Large intestine (tissue), 3 donors: ENCODE measurements around the gene MUS81. TPM values are rescaled to one million over a fixed set of nuclear protein-coding genes. Genes with fewer than 3 reads are reported as not detected.
"Not testable (repeated sequence)": the region's sequence is repeated elsewhere in the genome, so short reads cannot be mapped to it uniquely, and the experiment has no call there.

Source experiments
- DNase-seq, 2 donors: peaks; one replicate each; pipeline versions ENCODE4 v3.0.0 to v3.0.0-alpha.2; 2013
- H3K27ac ChIP-seq: one replicate; pipeline ENCODE4 v1.5.1; 2013; ENCODE audit warnings: low read length
- H3K27me3 ChIP-seq: 2 replicates; pipeline ENCODE4 v1.6.1; 2013; ENCODE audit warnings: low read length; ENCODE audit not compliant: control insufficient read depth, insufficient read depth
- H3K36me3 ChIP-seq: 2 replicates; pipeline ENCODE4 v1.6.1; 2013; ENCODE audit warnings: low read length; ENCODE audit not compliant: control insufficient read depth, insufficient read depth
- H3K4me1 ChIP-seq: one replicate; pipeline ENCODE4 v1.6.1; 2013; ENCODE audit warnings: low read length; ENCODE audit not compliant: control insufficient read depth, insufficient read depth
- H3K4me3 ChIP-seq: one replicate; pipeline ENCODE4 v1.5.1; 2013; ENCODE audit warnings: low read length
- H3K9me3 ChIP-seq: one replicate; pipeline ENCODE4 v1.6.1; 2013; ENCODE audit warnings: mild to moderate bottlenecking, low read depth, low read length, moderate library complexity; ENCODE audit not compliant: control insufficient read depth
- WGBS: methylation state at CpG from one replicate; pipeline ENCODE4 v1.1.5; 2013; ENCODE audit warnings: low lambda C conversion rate; ENCODE audit not compliant: insufficient coverage; 5-methylcytosine and 5-hydroxymethylcytosine counted together
- polyA plus RNA-seq: library from polyadenylated mRNA; unstranded; fragments of 120-200 nt; gene quantifications from one replicate; pipeline ENCODE4 v1.2.1, GENCODE V29; 2013

Gene MUS81
- polyA plus RNA-seq, 1 donor, result 62.1 TPM

DNA sequence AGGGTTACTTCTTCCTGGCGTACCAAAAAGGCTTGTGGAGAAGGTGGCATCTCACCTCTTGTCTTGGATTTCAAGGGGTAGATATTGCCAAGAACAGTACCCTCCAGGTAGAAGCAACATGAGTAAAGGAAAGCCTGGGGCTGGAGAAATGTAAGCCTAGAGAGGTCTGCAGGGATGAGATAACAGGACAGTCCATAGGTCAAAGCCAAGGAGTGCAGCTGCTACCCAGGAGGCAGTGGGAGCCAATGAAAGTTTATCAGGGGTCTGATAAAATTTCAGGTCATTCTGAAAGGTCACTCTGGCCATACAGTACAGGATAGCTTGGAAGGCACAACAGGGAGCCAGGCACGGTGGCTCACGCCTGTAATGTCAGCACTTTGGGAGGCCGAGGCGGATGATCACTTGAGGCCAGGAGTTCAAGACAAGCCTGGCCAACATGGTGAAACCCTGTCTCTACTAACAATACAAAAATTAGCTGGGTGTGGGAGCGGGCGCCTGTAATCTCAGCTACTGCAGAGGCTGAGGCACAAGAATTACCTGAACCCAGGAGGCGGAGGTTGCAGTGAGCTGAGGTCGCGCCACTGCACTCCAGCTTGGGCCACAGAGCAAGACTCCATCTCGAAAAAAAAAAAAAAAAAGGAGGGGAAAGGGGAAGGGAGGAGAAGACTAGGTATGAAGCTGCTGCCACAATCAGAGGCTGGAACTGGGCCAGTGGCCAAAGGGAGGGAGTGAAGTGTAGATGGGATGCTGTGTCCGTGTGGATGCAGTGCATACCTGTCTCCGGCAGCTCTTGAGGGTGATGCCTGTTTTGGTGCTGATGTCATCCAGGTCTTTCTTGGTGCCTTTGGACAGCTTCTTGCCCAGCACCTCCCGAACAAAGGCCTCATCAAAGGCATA, 26.8 kb downstream of the MUS81 start:
- Histone ChIP-seq H3K9me3 (no peaks in the 10 kb centered on the region), H3K27me3 (no peaks in the 10 kb centered on the region), H3K36me3 (peaks cover 41% of the 10 kb centered on the region), H3K27ac (peak overlapping the region; percentile 89), H3K4me1 (peaks cover 56% of the 10 kb centered on the region), H3K4me3 (peak overlapping the region; percentile 78)
- DNase-seq, result peak in 1 of 2 donors; percentile 60
- no CpG with 5 or more reads among the region's 14 CpGs for WGBS

DNA sequence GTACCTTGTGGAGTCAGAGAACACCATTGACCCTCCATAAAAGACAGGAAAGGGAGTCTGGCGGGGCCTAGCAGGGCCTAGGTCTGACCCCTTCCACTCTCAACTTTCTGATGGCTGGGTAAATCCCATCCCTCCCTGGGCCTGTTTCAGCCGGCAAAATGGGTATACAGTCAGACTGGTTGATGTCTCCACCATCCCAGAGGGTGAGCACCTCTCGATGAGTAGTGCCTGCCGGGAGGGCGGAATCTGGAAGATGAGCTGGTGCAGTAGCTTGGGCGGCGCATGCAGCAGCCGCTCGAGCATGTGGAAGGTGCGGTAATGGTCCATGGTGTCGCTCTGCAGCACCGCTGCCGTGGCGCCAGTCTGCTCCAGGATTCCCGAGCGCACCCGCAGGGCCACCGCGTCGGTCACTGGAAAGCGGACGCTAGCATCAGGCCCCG, 27.5 kb downstream of the MUS81 start:
- DNase-seq, result no peak
- Histone ChIP-seq H3K27ac (peak overlapping the region; percentile 89), H3K36me3 (peaks cover 34% of the 10 kb centered on the region), H3K4me3 (peak overlapping the region; percentile 78), H3K4me1 (peaks cover 58% of the 10 kb centered on the region), H3K9me3 (no peaks in the 10 kb centered on the region), H3K27me3 (no peaks in the 10 kb centered on the region)
- WGBS, result no CpG with 5 or more reads among the region's 23 CpGs

DNA sequence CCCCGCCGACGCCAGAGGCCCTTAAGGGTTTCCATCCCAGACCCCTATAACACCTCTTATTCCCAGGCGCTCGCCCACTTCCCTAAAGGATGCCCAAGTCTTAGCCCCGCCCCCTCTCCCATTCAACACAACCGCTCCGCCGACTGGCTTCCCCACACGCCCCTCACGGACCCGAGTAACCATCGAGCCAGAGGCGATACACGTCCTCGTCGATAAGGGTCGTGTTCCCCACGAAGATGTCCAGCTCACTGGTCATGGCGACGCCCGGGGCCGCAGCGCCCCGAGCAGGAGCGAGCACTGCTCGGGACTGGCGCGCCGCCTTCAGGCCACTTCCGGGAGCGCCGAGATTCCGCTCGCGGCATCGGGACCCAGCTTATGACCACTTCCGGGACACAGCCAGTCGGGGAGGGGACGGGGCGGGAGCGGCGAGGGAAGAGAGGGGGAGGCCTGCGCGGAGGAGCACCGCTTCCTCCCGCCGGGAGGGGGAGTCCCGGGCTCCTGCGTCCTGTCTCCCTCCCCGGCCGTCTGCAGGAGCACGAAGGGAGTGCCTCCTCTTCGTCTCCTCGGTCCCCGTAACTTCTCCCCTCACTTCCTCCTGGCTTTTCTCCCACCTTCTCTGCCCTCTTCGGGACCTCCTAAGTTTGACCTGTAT, 28.1 kb downstream of the MUS81 start, which contains the start of gene FIBP:
Gene FIBP (minus strand): TSS at position 309 of the 652 bp plus-strand sequence. CDS start 53 bp downstream, at position 256.
- Histone ChIP-seq H3K4me3 (peak within 1 kb of the TSS; percentile 78), H3K27me3 (no peaks in the 10 kb centered on the region), H3K27ac (peak within 1 kb of the TSS; percentile 89), H3K9me3 (no peaks in the 10 kb centered on the region), H3K36me3 (peaks cover 29% of the 10 kb centered on the region), H3K4me1 (peaks cover 58% of the 10 kb centered on the region)
- peak; percentile 97 to 98 for DNase-seq
- WGBS, result no CpG with 5 or more reads among the region's 57 CpGs

DNA sequence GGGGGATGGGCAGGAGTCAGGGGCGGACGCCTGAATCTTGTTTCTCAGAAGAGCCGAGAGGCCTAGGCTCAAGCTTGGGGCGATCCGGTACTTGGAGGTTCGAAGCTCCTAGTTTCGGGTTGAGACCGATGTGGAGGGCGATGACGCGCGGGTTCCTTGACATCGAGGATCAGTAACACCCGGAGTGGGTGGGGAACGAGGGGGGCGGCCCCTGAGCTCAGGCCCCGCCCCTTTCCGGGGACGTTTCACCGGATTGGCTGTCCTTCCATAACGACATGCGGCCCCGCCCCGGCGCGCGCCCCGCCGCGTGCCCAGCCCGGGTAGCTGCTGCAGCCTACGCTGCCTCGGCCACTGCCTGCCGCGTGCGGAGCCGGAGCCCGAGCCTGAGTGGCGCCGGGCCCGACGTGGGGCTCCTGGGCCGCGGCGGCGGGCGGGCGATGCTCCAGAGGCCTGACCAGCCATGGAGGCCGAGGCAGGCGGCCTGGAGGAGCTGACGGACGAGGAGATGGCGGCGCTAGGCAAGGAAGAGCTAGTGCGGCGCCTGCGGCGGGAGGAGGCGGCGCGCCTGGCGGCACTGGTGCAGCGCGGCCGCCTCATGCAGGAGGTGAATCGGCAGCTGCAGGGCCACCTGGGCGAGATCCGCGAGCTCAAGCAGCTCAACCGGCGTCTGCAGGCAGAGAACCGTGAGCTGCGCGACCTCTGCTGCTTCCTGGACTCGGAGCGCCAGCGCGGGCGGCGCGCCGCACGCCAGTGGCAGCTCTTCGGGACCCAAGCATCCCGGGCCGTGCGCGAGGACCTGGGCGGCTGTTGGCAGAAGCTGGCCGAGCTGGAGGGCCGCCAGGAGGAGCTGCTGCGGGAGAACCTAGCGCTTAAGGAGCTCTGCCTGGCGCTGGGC, 30.3 kb downstream of the MUS81 start, which contains the start of gene CCDC85B:
Gene CCDC85B (plus strand): TSS at position 350 of the 895 bp plus-strand sequence. CDS start 111 bp downstream, at position 461.
- H3K4me3 ChIP-seq, result peak within 1 kb of the TSS; percentile 47
- peak; percentile 97 to 98 for DNase-seq
- peaks cover 44% of the 10 kb centered on the region for H3K4me1 ChIP-seq
- H3K27ac ChIP-seq, result peak within 1 kb of the TSS; percentile 35
- H3K36me3 ChIP-seq, result peaks cover 10% of the 10 kb centered on the region
- H3K27me3 ChIP-seq, result peaks cover 2% of the 10 kb centered on the region
- no CpG with 5 or more reads among the region's 94 CpGs for WGBS
- H3K9me3 ChIP-seq, result no peaks in the 10 kb centered on the region

DNA sequence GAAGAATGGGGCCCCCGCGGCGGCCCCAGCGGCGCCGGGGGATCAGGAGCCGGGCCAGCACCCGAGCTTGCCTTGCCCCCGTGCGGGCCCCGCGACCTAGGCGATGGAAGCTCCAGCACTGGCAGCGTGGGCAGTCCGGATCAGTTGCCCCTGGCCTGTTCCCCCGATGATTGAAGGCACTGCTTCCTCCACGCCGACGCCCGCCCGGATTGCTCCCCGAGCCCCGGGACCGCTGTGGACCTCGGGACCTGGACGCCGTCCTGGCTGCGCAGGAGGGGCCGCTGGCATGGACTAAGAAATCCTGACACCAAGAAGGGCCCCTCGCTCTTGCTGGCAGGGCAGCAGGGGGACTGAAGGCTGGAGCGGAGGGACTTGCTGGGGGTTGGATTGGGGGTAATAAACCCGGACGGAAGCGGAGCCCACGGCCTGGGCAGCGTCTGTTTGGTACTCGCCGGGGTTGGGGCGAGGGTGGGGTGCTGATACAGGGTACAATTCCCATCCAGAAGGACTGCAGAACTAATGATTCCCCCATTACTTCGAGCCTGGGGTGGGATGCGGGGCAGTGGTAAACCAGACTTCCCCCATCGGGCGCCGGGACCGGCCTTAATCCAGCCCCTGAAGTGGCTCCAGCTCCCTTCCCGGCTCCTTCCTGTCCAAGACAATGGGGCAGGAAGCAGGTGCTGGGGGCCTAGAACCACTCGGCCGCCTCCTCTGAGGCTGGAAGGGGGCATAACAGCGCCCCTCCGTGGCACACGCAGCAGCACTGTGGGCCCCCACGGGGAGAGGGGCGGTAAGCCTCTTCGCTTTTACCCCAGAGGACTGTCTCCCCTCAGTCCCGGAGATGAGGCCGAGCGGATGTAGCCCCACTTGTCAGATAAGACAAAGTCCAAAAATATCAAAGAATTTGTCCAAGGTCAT, 31.2 kb downstream of the MUS81 start:
- H3K27ac ChIP-seq, result peak overlapping the region; percentile 35
- peaks cover 37% of the 10 kb centered on the region for H3K4me1 ChIP-seq
- WGBS, result no CpG with 5 or more reads among the region's 57 CpGs
- H3K4me3 ChIP-seq, result peak overlapping the region; percentile 47
- H3K9me3 ChIP-seq, result no peaks in the 10 kb centered on the region
- peaks cover 6% of the 10 kb centered on the region for H3K27me3 ChIP-seq
- H3K36me3 ChIP-seq, result peaks cover 3% of the 10 kb centered on the region
- DNase-seq, result peak in 1 of 2 donors; percentile 37

DNA sequence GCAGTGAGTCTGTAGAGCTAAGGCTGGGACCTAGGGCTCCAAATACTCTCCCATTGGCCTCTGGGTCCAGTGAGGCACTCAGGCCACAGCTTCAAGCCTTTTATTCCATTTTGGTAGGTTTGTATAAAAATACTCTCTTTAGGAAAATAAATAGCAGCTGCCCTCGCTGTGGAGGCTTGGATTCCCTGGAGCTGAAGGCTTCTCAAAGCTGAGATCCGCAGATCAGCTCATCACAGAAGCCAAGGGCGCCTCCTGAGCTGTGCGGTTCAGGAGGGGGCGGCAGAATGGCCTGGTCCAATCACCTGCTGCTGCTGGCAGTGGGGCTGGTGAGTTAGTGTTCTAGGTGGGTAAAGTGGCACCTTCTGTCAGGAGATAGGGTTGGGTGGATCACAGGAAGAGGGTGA, 31.9 kb downstream of the MUS81 start:
- H3K4me3 ChIP-seq, result peak overlapping the region; percentile 47
- peaks cover 13% of the 10 kb centered on the region for H3K27me3 ChIP-seq
- H3K36me3 ChIP-seq, DNase-seq, H3K27ac ChIP-seq, H3K9me3 ChIP-seq: not testable (repeated sequence)
- no CpG with 5 or more reads among the region's 5 CpGs for WGBS
- peaks cover 31% of the 10 kb centered on the region for H3K4me1 ChIP-seq

DNA sequence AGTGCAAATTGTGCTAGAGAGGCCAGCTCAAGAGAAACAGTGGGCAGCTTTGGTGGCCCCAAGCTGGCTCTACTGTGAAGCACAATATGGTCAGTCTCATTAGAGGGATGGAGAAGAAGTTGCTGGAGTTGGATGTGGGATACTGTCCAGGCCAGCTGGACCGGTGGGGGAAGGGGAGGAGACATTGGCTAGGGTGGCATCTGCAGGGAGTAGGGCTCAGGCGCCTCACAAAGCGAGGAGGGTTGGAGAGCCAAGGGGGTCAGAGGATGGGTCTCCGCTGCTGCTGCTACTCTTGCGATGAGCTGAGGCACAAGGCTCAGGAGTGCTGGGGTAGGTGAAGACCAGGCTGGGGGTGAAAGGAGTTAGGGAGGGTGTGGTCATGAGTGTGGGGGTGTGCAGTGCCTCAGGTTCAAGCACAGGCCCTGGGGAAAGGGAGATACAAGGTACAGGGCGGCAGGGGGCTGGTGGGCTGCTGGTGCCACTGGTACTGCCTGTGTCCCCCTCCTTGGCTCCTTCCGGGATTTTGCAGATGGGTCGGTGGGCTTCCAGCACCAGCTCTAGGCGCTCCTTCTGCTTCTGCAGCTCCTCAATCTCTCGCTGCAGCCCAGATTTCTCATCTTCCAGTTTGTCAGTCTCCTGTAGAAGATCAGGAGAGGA, 32.6 kb downstream of the MUS81 start:
- Histone ChIP-seq H3K9me3 (no peaks in the 10 kb centered on the region), H3K27ac (no peak overlapping the region), H3K36me3 (no peaks in the 10 kb centered on the region), H3K4me3 (no peak overlapping the region), H3K4me1 (peaks cover 28% of the 10 kb centered on the region), H3K27me3 (peaks cover 19% of the 10 kb centered on the region)
- no peak for DNase-seq
- no CpG with 5 or more reads among the region's 10 CpGs for WGBS

DNA sequence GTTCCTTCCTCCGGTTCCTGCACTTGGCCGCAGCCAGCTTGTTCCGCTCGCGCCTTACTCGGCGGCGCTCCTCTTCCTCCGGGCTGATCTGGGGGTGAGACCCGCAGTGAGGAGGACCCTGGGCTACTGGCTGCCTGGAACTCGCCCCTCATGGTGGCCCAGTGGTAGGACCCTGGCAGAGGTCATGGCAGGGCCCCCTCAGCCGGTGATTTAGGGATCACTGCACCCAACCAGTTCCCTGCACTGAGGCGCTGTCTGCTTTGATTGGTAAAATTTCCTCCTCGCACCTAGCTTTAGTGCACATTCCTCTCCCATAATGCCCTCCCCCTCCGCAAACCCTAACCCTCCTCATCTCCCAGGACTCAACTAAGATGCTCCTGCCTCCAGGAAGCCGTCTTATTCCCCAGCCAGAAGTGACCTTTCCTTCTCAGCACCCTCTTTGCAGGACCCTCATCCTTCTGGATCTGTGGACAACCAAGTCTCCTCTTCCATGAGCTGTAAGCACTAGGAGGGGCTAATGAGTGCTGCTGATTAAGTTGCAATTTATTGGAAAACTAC, 33.9 kb downstream of the MUS81 start:
- WGBS, result no CpG with 5 or more reads among the region's 16 CpGs
- Histone ChIP-seq H3K9me3 (peaks cover 2% of the 10 kb centered on the region), H3K27ac (peak overlapping the region; percentile 17), H3K36me3 (no peaks in the 10 kb centered on the region), H3K4me1 (peaks cover 25% of the 10 kb centered on the region), H3K27me3 (peaks cover 32% of the 10 kb centered on the region), H3K4me3 (no peak overlapping the region)
- DNase-seq, result no peak
